Endothelial cell of umbilical vein (primary cell): ENCODE results near the gene EIF3B. TPM values are rescaled to one million over a fixed set of nuclear protein-coding genes. Genes with fewer than 3 reads are reported as not detected.

Experiments used
- BruUV-seq: library from RNA; stranded (reverse); fragments of 400-500 nt; replicated peaks from 2 replicates; lab custom pipeline; 2021; lab: Mats Ljungman, UMichigan
- CTCF ChIA-PET: fragments of 300-600, 350-600 bp; sonication (Branson Sonifier 250); formaldehyde crosslinking; loops from one replicate; lab custom pipeline; 2021; ENCODE audit warnings: antibody characterized with exemption, inconsistent platforms; lab: Charles Lee
- POLR2A ChIA-PET: fragments of 300-600, 350-600 bp; sonication (Branson Sonifier 250); formaldehyde crosslinking; loops from one replicate; lab custom pipeline; 2021; ENCODE audit warnings: antibody characterized with exemption, inconsistent platforms; lab: Charles Lee
- DNase-seq: peaks from one replicate; pipeline ENCODE4 v3.0.0-alpha.2; 2011; ENCODE audit warnings: low read depth, low spot score
- FAIRE-seq: peaks from 2 replicates; lab custom pipeline; 2011; peaks lifted over from hg19 to GRCh38; lab: Jason Lieb, UNC
- H2AFZ ChIP-seq: 2 replicates; pipeline ENCODE4 v1.6.0; 2012; ENCODE audit warnings: low read depth, low read length, control low read depth, inconsistent platforms
- H3K27ac ChIP-seq: 2 replicates; pipeline ENCODE4 v1.5.1; 2011; ENCODE audit warnings: low read depth, mild to moderate bottlenecking, control low read depth, low read length, moderate library complexity; ENCODE audit not compliant: insufficient read depth
- H3K27me3 ChIP-seq, 2 experiments: 2 replicates each; pipeline versions ENCODE4 v1.6.0 to v1.6.1; 2011; ENCODE audit warnings: low read length in 2 of 2, mixed read lengths in 1 of 2; ENCODE audit not compliant: control insufficient read depth in 2 of 2, insufficient read depth in 2 of 2
- H3K36me3 ChIP-seq, 2 experiments: 2 replicates in 1 of 2; 3 replicates in 1 of 2; pipeline ENCODE4 v1.5.1; 2011; ENCODE audit warnings: low read length in 2 of 2, mild to moderate bottlenecking in 1 of 2, moderate library complexity in 1 of 2; ENCODE audit not compliant: control insufficient read depth in 2 of 2, insufficient read depth in 2 of 2; ENCODE audit errors: extremely low read depth in 1 of 2
- H3K4me1 ChIP-seq: 3 replicates; pipeline ENCODE4 v1.5.1; 2011; ENCODE audit warnings: mild to moderate bottlenecking, low read length; ENCODE audit not compliant: control insufficient read depth, insufficient read depth; ENCODE audit errors: extremely low read depth
- H3K4me2 ChIP-seq: 2 replicates; pipeline ENCODE4 v1.6.1; 2011; ENCODE audit warnings: low read length, control low read depth, mixed read lengths; ENCODE audit not compliant: insufficient read depth
- H3K4me3 ChIP-seq, 3 experiments: fragments of 200-600 bp in 1 of 3; sonication (generic), shearing (Covaris generic) in 1 of 3; replicated peaks in 1 of 3; 2 replicates each; pipeline ENCODE4 v1.5.1; 2011 to 2016; ENCODE audit warnings: control low read depth in 3 of 3, low read length in 3 of 3, mild to moderate bottlenecking in 2 of 3, inconsistent platforms in 1 of 3, low read depth in 1 of 3, moderate library complexity in 1 of 3; ENCODE audit not compliant: insufficient read depth in 1 of 3
- H3K79me2 ChIP-seq: 2 replicates; pipeline ENCODE4 v1.6.0; 2012; ENCODE audit warnings: low read length, inconsistent platforms; ENCODE audit not compliant: control insufficient read depth, insufficient read depth
- H3K9ac ChIP-seq: replicated peaks from 2 replicates; pipeline ENCODE3; 2011; ENCODE audit warnings: low read length, control low read depth; ENCODE audit not compliant: insufficient read depth; ENCODE audit errors: extremely low read depth
- H3K9me1 ChIP-seq: replicated peaks from 3 replicates; pipeline ENCODE4 v1.6.0; 2011; ENCODE audit warnings: mild to moderate bottlenecking, low read length; ENCODE audit not compliant: control insufficient read depth, insufficient read depth; ENCODE audit errors: extremely low read depth
- H3K9me3 ChIP-seq: replicated peaks from 2 replicates; pipeline ENCODE4 v1.5.1; 2012; ENCODE audit warnings: low read length, inconsistent platforms; ENCODE audit not compliant: control insufficient read depth, insufficient read depth
- H4K20me1 ChIP-seq: replicated peaks from 2 replicates; pipeline ENCODE3; 2011; ENCODE audit warnings: mild to moderate bottlenecking, low read length; ENCODE audit not compliant: control insufficient read depth, insufficient read depth; ENCODE audit errors: extremely low read depth
- EZH2 ChIP-seq: IDR thresholded peaks from 2 replicates; pipeline ENCODE4 v1.6.1; 2012; ENCODE audit warnings: borderline replicate concordance, low read depth, mild to moderate bottlenecking, moderate library complexity, low read length, inconsistent platforms; ENCODE audit not compliant: severe bottlenecking
- FOS ChIP-seq: IDR thresholded peaks from 2 replicates; pipeline ENCODE4 v1.6.1; 2011; ENCODE audit warnings: mild to moderate bottlenecking, low read length, moderate library complexity, borderline replicate concordance; ENCODE audit not compliant: insufficient read depth
- GATA2 ChIP-seq: IDR thresholded peaks from 2 replicates; pipeline ENCODE4 v1.7.0; 2011; ENCODE audit warnings: low read depth, mild to moderate bottlenecking, moderate library complexity, mixed read lengths, low read length; ENCODE audit not compliant: insufficient read length, insufficient read depth
- JUN ChIP-seq: IDR thresholded peaks from 2 replicates; pipeline ENCODE4 v1.6.1; 2011; ENCODE audit warnings: borderline replicate concordance, low read depth; ENCODE audit not compliant: insufficient read length, insufficient read depth
- MYC ChIP-seq: IDR thresholded peaks from one replicate; pipeline ENCODE4 v1.6.1; 2011; ENCODE audit warnings: mild to moderate bottlenecking, low read depth, low read length
- POLR2A ChIP-seq: IDR thresholded peaks from 2 replicates; pipeline ENCODE4 v1.6.1; 2012; ENCODE audit warnings: low read depth, mild to moderate bottlenecking, control low read depth, low read length
- POLR2AphosphoS5 ChIP-seq: IDR thresholded peaks from 2 replicates; pipeline ENCODE4 v1.6.1; 2012; ENCODE audit warnings: low read depth, mild to moderate bottlenecking, control low read depth, low read length, moderate library complexity; ENCODE audit not compliant: insufficient read depth
- dilution Hi-C: fragments of 300-500 bp; cut with MboI; formaldehyde crosslinking; loops from one replicate; pipeline ENCODE4 v1.15.0; 2019; ENCODE audit warnings: low sequenced_read_pairs; ENCODE audit not compliant: extremely low pct_ligation_motif_present
- intact Hi-C: fragments of 100-400 bp; cut with micrococcal nuclease; formaldehyde crosslinking; loops from one replicate; pipeline ENCODE4 v1.10.0; 2022
- polyA plus RNA-seq, 4 experiments: library from polyadenylated mRNA; depleted of rRNA in 3 of 4; stranded (reverse) in 3 of 4; unstranded in 1 of 4; fragments of >200 nt; gene quantifications; 2 replicates each; pipeline versions ENCODE4 v1.2.1 to v1.2.3, GENCODE V29; 2011 to 2012; ENCODE audit warnings: missing spikeins in 1 of 4
- total RNA-seq: library from RNA; stranded (reverse); gene quantifications from 2 replicates; pipeline ENCODE4 v1.2.3, GENCODE V29; 2021
- TF ChIP-seq, protein P1 (sequence below), 2 donors: IDR thresholded peaks; 1 replicate in 1 of 2; 2 replicates in 1 of 2; pipeline ENCODE4 v1.5.1; 2011; ENCODE audit warnings: low read length in 2 of 2, mild to moderate bottlenecking in 2 of 2, moderate library complexity in 2 of 2, control low read depth in 1 of 2, inconsistent platforms in 1 of 2, low read depth in 1 of 2; ENCODE audit not compliant: insufficient read depth in 1 of 2; ENCODE audit errors: extremely low read depth in 1 of 2
- TF ChIP-seq, protein P2 (sequence below): IDR thresholded peaks from 2 replicates; pipeline ENCODE4 v1.6.1; 2011; ENCODE audit not compliant: insufficient read depth, insufficient read length

EIF3B gene
- total and polyA plus RNA-seq, 2 donors (not counting 3 experiments of a cell fraction or from before 2014, with no cell fraction given) = 104 to 207 TPM

DNA sequence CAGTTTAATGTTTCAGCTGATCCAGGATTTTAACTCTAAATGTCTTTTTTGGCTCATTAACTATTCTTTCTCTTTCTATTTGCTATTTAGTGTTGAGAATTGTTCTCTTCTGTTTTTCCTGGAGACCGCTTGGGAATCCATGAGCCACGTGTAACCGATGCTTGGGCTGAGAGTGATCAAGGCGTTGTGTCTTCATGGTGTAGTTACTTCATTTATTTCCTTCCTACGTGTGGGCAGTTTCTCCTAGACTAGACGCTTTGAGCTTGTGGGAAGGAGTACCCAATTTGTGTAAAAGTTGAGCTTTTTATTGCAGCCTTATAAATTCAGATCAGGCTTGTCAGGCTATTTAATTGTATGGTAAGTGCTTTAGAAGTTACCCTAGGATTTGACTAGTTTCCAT is 2.9 kb downstream of the EIF3B start:
- ChIA-PET POLR2A (no interaction called here), CTCF (interaction anchor here (1.3 kb wide), 2 partner anchors 14 to 111 kb away, joined by 3 to 4 read pairs; no protein-coding TSS in a partner anchor)
- no peak overlapping the region for H2AFZ ChIP-seq
- H3K9me3 ChIP-seq = no peaks in the 10 kb centered on the region
- dilution Hi-C loops (no loop called here), intact Hi-C loops (no loop called here)
- peaks cover 13% of the 10 kb centered on the region for H3K4me1 ChIP-seq
- peaks cover 4 to 6% of the 10 kb centered on the region in 2 experiments for H3K36me3 ChIP-seq
- no peak overlapping the region for H3K27ac ChIP-seq
- no peaks in the 10 kb centered on the region for H3K27me3 ChIP-seq
- BruUV-seq = no TSS peak
- H3K79me2 ChIP-seq = peaks cover 68% of the 10 kb centered on the region
- no peak for DNase-seq
- H3K4me2 ChIP-seq = no peak overlapping the region
- H3K4me3 ChIP-seq = no peak overlapping the region
- no peaks in the 10 kb centered on the region for H4K20me1 ChIP-seq
- no peak for TF ChIP-seq FOS
- FAIRE-seq = no peak
- peak overlapping the region; percentile 20 for H3K9ac ChIP-seq
- no peaks in the 10 kb centered on the region for H3K9me1 ChIP-seq

DNA sequence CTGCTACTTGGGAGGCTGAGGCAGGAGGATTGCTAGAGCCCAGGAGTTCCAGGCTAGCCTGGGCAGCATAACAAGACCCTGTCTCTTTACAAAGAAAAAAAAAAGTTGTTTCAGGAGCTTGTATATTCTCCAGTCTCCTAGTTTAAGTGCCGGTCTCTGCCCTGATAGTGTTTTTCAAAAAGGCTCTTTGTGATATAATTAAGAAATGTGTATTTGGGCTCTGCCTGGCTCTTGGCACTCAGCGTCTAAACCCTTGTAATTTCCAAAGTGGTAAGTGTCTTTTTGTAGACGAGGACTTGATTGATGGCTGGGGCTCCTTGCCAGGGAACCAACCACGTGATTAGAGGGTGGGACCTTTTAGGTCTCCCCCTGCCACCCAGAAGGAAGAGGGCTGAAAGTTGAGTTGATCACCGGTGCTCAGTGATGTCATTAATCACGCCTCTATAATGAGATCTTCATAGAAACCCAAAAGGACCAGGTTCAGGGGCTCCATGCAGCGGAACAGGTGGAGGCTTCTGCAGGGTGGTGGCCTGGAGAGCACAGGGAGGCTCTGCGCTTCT is 4.4 kb downstream of the EIF3B start:
- TF ChIP-seq, protein P1, sequence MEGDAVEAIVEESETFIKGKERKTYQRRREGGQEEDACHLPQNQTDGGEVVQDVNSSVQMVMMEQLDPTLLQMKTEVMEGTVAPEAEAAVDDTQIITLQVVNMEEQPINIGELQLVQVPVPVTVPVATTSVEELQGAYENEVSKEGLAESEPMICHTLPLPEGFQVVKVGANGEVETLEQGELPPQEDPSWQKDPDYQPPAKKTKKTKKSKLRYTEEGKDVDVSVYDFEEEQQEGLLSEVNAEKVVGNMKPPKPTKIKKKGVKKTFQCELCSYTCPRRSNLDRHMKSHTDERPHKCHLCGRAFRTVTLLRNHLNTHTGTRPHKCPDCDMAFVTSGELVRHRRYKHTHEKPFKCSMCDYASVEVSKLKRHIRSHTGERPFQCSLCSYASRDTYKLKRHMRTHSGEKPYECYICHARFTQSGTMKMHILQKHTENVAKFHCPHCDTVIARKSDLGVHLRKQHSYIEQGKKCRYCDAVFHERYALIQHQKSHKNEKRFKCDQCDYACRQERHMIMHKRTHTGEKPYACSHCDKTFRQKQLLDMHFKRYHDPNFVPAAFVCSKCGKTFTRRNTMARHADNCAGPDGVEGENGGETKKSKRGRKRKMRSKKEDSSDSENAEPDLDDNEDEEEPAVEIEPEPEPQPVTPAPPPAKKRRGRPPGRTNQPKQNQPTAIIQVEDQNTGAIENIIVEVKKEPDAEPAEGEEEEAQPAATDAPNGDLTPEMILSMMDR (IDR thresholded peaks at IDR 0.05; ENCODE audit: extremely low read depth in 1 of 2, insufficient read depth in 1 of 2, low read depth in 1 of 2, low read length in 2 of 2) = no peak
- TF ChIP-seq JUN (no peak), GATA2 (no peak), MYC (no peak), POLR2A (no peak), FOS (no peak), EZH2 (no peak), POLR2AphosphoS5 (no peak)
- TF ChIP-seq, protein P2, sequence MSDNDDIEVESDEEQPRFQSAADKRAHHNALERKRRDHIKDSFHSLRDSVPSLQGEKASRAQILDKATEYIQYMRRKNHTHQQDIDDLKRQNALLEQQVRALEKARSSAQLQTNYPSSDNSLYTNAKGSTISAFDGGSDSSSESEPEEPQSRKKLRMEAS = no peak
- intact Hi-C loops = no loop called here
- H3K9me1 ChIP-seq = no peaks in the 10 kb centered on the region
- H3K36me3 ChIP-seq = peaks cover 11 to 12% of the 10 kb centered on the region in 2 experiments
- no peak overlapping the region for H3K27ac ChIP-seq
- DNase-seq = no peak
- POLR2A ChIA-PET = no interaction called here
- no peak overlapping the region for H2AFZ ChIP-seq
- H3K9me3 ChIP-seq = no peaks in the 10 kb centered on the region
- H3K4me1 ChIP-seq = peaks cover 11% of the 10 kb centered on the region
- H3K79me2 ChIP-seq = peaks cover 71% of the 10 kb centered on the region
- FAIRE-seq = no peak
- CTCF ChIA-PET = interaction anchor here (1.9 kb wide), 1 partner anchor 111 kb away, joined by 6 read pairs; no protein-coding TSS in a partner anchor
- no peaks in the 10 kb centered on the region for H3K27me3 ChIP-seq
- H3K4me2 ChIP-seq = no peak overlapping the region
- dilution Hi-C loops = no loop called here
- H3K4me3 ChIP-seq = no peak overlapping the region
- no TSS peak for BruUV-seq
- no peaks in the 10 kb centered on the region for H4K20me1 ChIP-seq
- no peak overlapping the region for H3K9ac ChIP-seq
